Sigmoid colon (tissue), 7 donors: ENCODE measurements around the gene NAT8. TPM values are rescaled to one million over a fixed set of nuclear protein-coding genes. Genes with fewer than 3 reads are reported as not detected.
A peak's percentile ranks its signal among the peaks of the same experiment; 100 is the strongest.
"Not testable (repeated sequence)": the region's sequence is repeated elsewhere in the genome, so short reads cannot be mapped to it uniquely, and the experiment has no call there.

ENCODE experiments used
- DNase-seq: peaks from one replicate; pipeline ENCODE4 v3.0.0-alpha.2; 2019
- H3K27ac ChIP-seq, 4 donors: fragments of 200-600 bp; sonication (generic); one replicate each; pipeline ENCODE4 v1.5.1; 2016 to 2019; ENCODE audit warnings: mild to moderate bottlenecking in 1 of 4
- H3K27me3 ChIP-seq, 3 donors: fragments of 200-600 bp; sonication (generic); one replicate each; pipeline ENCODE4 v1.5.1; 2019; ENCODE audit warnings: mild to moderate bottlenecking in 1 of 3
- H3K36me3 ChIP-seq, 4 donors: fragments of 200-600 bp; sonication (generic); one replicate each; pipeline ENCODE4 v1.5.1; 2016 to 2019
- H3K4me1 ChIP-seq, 4 donors: fragments of 200-600 bp; sonication (generic); one replicate each; pipeline ENCODE4 v1.5.1; 2017 to 2019
- H3K4me3 ChIP-seq, 4 donors: fragments of 200-600 bp; sonication (generic); one replicate each; pipeline ENCODE4 v1.5.1; 2017 to 2019; ENCODE audit warnings: mild to moderate bottlenecking in 2 of 4, moderate library complexity in 1 of 4
- H3K9me3 ChIP-seq, 4 donors: fragments of 200-600 bp in 3 of 4; sonication (generic) in 3 of 4; one replicate each; pipeline versions ENCODE4 v1.5.1 to v1.6.1; 2013 to 2019
- CTCF ChIP-seq, 4 experiments: fragments of 450-650 bp in 3 of 4; fragments of 200-600 bp in 1 of 4; IDR thresholded peaks; one replicate each; pipeline ENCODE4 v1.5.1; 2016 to 2019; ENCODE audit warnings: antibody characterized with exemption in 4 of 4, mild to moderate bottlenecking in 3 of 4, moderate library complexity in 2 of 4
- EP300 ChIP-seq, 4 donors: sonication (generic); formaldehyde crosslinking; IDR thresholded peaks; one replicate each; pipeline ENCODE4 v1.6.1; 2017; ENCODE audit warnings: antibody characterized with exemption in 4 of 4
- POLR2A ChIP-seq, 2 donors: fragments of 450-650 bp; IDR thresholded peaks; one replicate each; pipeline ENCODE4 v1.6.1; 2016; ENCODE audit warnings: antibody characterized with exemption in 2 of 2, mild to moderate bottlenecking in 2 of 2, moderate library complexity in 2 of 2
- POLR2AphosphoS5 ChIP-seq, 4 donors: sonication (generic); formaldehyde crosslinking; IDR thresholded peaks; one replicate each; pipeline ENCODE4 v1.6.1; 2017; ENCODE audit warnings: antibody characterized with exemption in 4 of 4
- WGBS, 2 donors: extraction: QIAGEN DNeasy Blood & Tissue Kit; methylation state at CpG; one replicate each; pipeline ENCODE4 v1.1.7; 2013; 5-methylcytosine and 5-hydroxymethylcytosine counted together
- intact Hi-C: fragments of 100-400 bp; cut with DNase I; formaldehyde crosslinking; loops from one replicate; pipeline ENCODE4 v1.15.1; 2023
- polyA plus RNA-seq, 3 donors: library from polyadenylated mRNA; stranded (reverse); fragments of 200-250 nt; gene quantifications; one replicate each; pipeline ENCODE4 v1.2.3, GENCODE V29; 2013
- total RNA-seq, 4 donors: library from RNA; depleted of rRNA; stranded (reverse); fragments of >200 nt; gene quantifications; one replicate each; pipeline ENCODE4 v1.1.0, GENCODE V29; 2016
- donor health status: healthy with polysubstance abuse.
- donor health status: Bipolar disorder and iron deficiency.
- donor health status: healthy.

Gene NAT8
- total and polyA plus RNA-seq, 7 donors: 0.25 TPM; not detected in 6

- no peaks in the 10 kb centered on the region for H3K9me3 ChIP-seq
- intact Hi-C loops: no loop called here
- 7 to 25% methylated on average over 1 of the region's 1 CpG for WGBS, 2 donors
- TF ChIP-seq EP300 (IDR thresholded peaks at IDR 0.05) (no peak), CTCF (IDR thresholded peaks at IDR 0.05) (no peak), POLR2A (IDR thresholded peaks at IDR 0.05) (no peak), POLR2AphosphoS5 (IDR thresholded peaks at IDR 0.05) (no peak)
- H3K4me3 ChIP-seq: no peak overlapping the region
- H3K4me1 ChIP-seq: no peaks in the 10 kb centered on the region
- H3K27ac ChIP-seq: no peak overlapping the region
- no peaks in the 10 kb centered on the region for H3K36me3 ChIP-seq
- no peaks in the 10 kb centered on the region for H3K27me3 ChIP-seq
- DNase-seq: no peak
These were observed 1.7 kb downstream of the NAT8 start for GRCh38 chr2:73640511-73640911.

- H3K4me1 ChIP-seq: no peaks in the 10 kb centered on the region
- no peak overlapping the region for H3K4me3 ChIP-seq
- H3K27me3 ChIP-seq: no peaks in the 10 kb centered on the region
- no peaks in the 10 kb centered on the region for H3K9me3 ChIP-seq
- 96 to 97% methylated on average over 1 of the region's 1 CpG for WGBS, 2 donors
- DNase-seq: no peak
- no peak overlapping the region for H3K27ac ChIP-seq
- no peaks in the 10 kb centered on the region for H3K36me3 ChIP-seq
- no peak for TF ChIP-seq EP300 (IDR thresholded peaks at IDR 0.05)
- TF ChIP-seq CTCF (IDR thresholded peaks at IDR 0.05): no peak
- TF ChIP-seq POLR2A (IDR thresholded peaks at IDR 0.05): no peak
- no peak for TF ChIP-seq POLR2AphosphoS5 (IDR thresholded peaks at IDR 0.05)
- intact Hi-C loops: no loop called here
These were observed 3.8 kb downstream of the NAT8 start for GRCh38 chr2:73638429-73638828.

- H3K27ac ChIP-seq, H3K27me3 ChIP-seq, H3K4me1 ChIP-seq, intact Hi-C loops, H3K4me3 ChIP-seq, H3K9me3 ChIP-seq, H3K36me3 ChIP-seq, DNase-seq: not testable (repeated sequence)
These were observed 5.2 kb downstream of the NAT8 start for GRCh38 chr2:73636977-73637376.

- intact Hi-C loops, H3K27ac ChIP-seq, H3K9me3 ChIP-seq, H3K4me1 ChIP-seq, H3K4me3 ChIP-seq, H3K36me3 ChIP-seq, DNase-seq, H3K27me3 ChIP-seq: not testable (repeated sequence)
- WGBS, 2 donors: 36 to 55% methylated on average over 2 of the region's 2 CpGs
- TF ChIP-seq CTCF (IDR thresholded peaks at IDR 0.05): peak in 1 of 4 experiments; percentile 26
These were observed 11.5 kb downstream of the NAT8 start for GRCh38 chr2:73630662-73631266.

- intact Hi-C loops, H3K27ac ChIP-seq, H3K27me3 ChIP-seq, H3K4me3 ChIP-seq, DNase-seq, H3K4me1 ChIP-seq, H3K36me3 ChIP-seq, H3K9me3 ChIP-seq: not testable (repeated sequence)
- WGBS, 2 donors: 83 to 88% methylated on average over 2 of the region's 2 CpGs
These were observed 13.7 kb downstream of the NAT8 start for GRCh38 chr2:73628493-73628892.

- H3K36me3 ChIP-seq, H3K27me3 ChIP-seq, intact Hi-C loops, H3K4me1 ChIP-seq, H3K9me3 ChIP-seq, DNase-seq, H3K4me3 ChIP-seq, H3K27ac ChIP-seq: not testable (repeated sequence)
- WGBS, 2 donors: 38 to 59% methylated on average over 5 of the region's 5 CpGs
These were observed 16.0 kb downstream of the NAT8 start for GRCh38 chr2:73626237-73626636.

- H3K4me3 ChIP-seq, H3K9me3 ChIP-seq, H3K36me3 ChIP-seq, DNase-seq, H3K27ac ChIP-seq, intact Hi-C loops, H3K27me3 ChIP-seq, H3K4me1 ChIP-seq: not testable (repeated sequence)
- 49 to 71% methylated on average over 5 to 9 of the region's 9 CpGs for WGBS, 2 donors
These were observed 17.6 kb downstream of the NAT8 start for GRCh38 chr2:73624625-73625024.

GRCh38 chr2:73624036-73624435 is 18.2 kb downstream of the NAT8 start:
- DNase-seq, H3K4me3 ChIP-seq, H3K36me3 ChIP-seq, intact Hi-C loops, H3K27ac ChIP-seq, H3K9me3 ChIP-seq, H3K4me1 ChIP-seq, H3K27me3 ChIP-seq: not testable (repeated sequence)

GRCh38 chr2:73619925-73620324 is 22.3 kb downstream of the NAT8 start:
- H3K4me3 ChIP-seq, H3K27me3 ChIP-seq, H3K9me3 ChIP-seq, H3K27ac ChIP-seq, H3K36me3 ChIP-seq, intact Hi-C loops, DNase-seq, H3K4me1 ChIP-seq: not testable (repeated sequence)
- 67 to 78% methylated on average over 3 of the region's 3 CpGs for WGBS, 2 donors
